BLaER1 treated with 17β-estradiol and CSF1 and Interleukin-3, amounts not matched to agents 10 nM and 100 nM (cell line): ENCODE measurements around the gene BAG2.

Experiments used
- H3K27ac ChIP-seq, 11 experiments: shearing (Covaris generic); formaldehyde crosslinking; 2 replicates each; pipeline ENCODE4 v1.8.1; 2022
- H3K27me3 ChIP-seq, 11 experiments: shearing (Covaris generic); formaldehyde crosslinking; 2 replicates each; pipeline ENCODE4 v1.8.1; 2022
- H3K36me3 ChIP-seq, 11 experiments: shearing (Covaris generic); formaldehyde crosslinking; 2 replicates each; pipeline ENCODE4 v1.8.1; 2022
- H3K4me1 ChIP-seq, 10 experiments: shearing (Covaris generic); formaldehyde crosslinking; 2 replicates each; pipeline ENCODE4 v1.8.1; 2022
- H3K4me2 ChIP-seq, 11 experiments: shearing (Covaris generic); formaldehyde crosslinking; 2 replicates each; pipeline ENCODE4 v1.8.1; 2022
- H3K4me3 ChIP-seq, 10 experiments: shearing (Covaris generic); formaldehyde crosslinking; 2 replicates each; pipeline ENCODE4 v1.8.1; 2022
- H3K9ac ChIP-seq, 11 experiments: shearing (Covaris generic); formaldehyde crosslinking; 2 replicates each; pipeline ENCODE4 v1.8.1; 2022
- H3K9me3 ChIP-seq, 11 experiments: shearing (Covaris generic); formaldehyde crosslinking; replicated peaks in 1 of 11; 2 replicates each; pipeline ENCODE4 v1.8.1; 2022
- H4K20me1 ChIP-seq, 11 experiments: shearing (Covaris generic); formaldehyde crosslinking; 2 replicates each; pipeline ENCODE4 v1.8.1; 2022
- Cebpa-rat ChIP-seq, 11 experiments: shearing (Covaris generic); IDR thresholded peaks; 2 replicates each; pipeline ENCODE4 v1.8.1; 2022

Gene BAG2

GRCh38 chr6:57172136-57173055 lies at the start of gene BAG2:
Gene BAG2 (plus strand): TSS chr6:57172326. CDS start chr6:57172698, 372 bp downstream.
- Histone ChIP-seq H3K4me3 (peak within 1 kb of the TSS; percentile 67 to 84 (median 80)), H3K4me1 (peaks cover 12 to 28% (median 21%) of the 10 kb centered on the region in 10 experiments), H3K4me2 (peak within 1 kb of the TSS; percentile 74 to 95 (median 84)), H3K9me3 (no peaks in the 10 kb centered on the region), H3K36me3 (peaks cover 0 to 30% (median 8%) of the 10 kb centered on the region in 11 experiments; a peak in 11 of 22 replicates), H3K9ac (peak within 1 kb of the TSS; percentile 80 to 91 (median 88)), H3K27ac (peak within 1 kb of the TSS; percentile 47 to 94 (median 87); a peak in 21 of 22 replicates), H3K27me3 (no peaks in the 10 kb centered on the region), H4K20me1 (peaks cover 0 to 31% (median 8%) of the 10 kb centered on the region in 11 experiments; a peak in 12 of 22 replicates)
- no peak for TF ChIP-seq Cebpa-rat (IDR thresholded peaks at IDR 0.05)

GRCh38 chr6:57123111-57123510 lies 49.0 kb upstream of the BAG2 start:
- H4K20me1 ChIP-seq: peaks cover 0 to 84% (median 0%) of the 10 kb centered on the region in 11 experiments; a peak in 7 of 22 replicates
- H3K4me3 ChIP-seq: no peak overlapping the region
- TF ChIP-seq Cebpa-rat (IDR thresholded peaks at IDR 0.05): no peak

GRCh38 chr6:57127763-57128162 lies 44.4 kb upstream of the BAG2 start:
- no peak overlapping the region for H3K27ac ChIP-seq
- H3K4me2 ChIP-seq: no peak overlapping the region
- TF ChIP-seq Cebpa-rat (IDR thresholded peaks at IDR 0.05): no peak
- peaks cover 0 to 76% (median 0%) of the 10 kb centered on the region in 11 experiments; a peak in 7 of 22 replicates for H4K20me1 ChIP-seq
- no peak overlapping the region for H3K4me3 ChIP-seq
- no peaks in the 10 kb centered on the region for H3K27me3 ChIP-seq
- peaks cover 0 to 8% (median 0%) of the 10 kb centered on the region in 10 experiments; a peak in 2 of 20 replicates for H3K4me1 ChIP-seq
- H3K9me3 ChIP-seq: peaks cover 0 to 7% (median 4%) of the 10 kb centered on the region in 11 experiments; a peak in 15 of 22 replicates
- H3K36me3 ChIP-seq: peaks cover 27 to 76% (median 45%) of the 10 kb centered on the region in 11 experiments
- H3K9ac ChIP-seq: no peak overlapping the region

More at GRCh38 chr6:57123111-57123510, 49.0 kb upstream of the BAG2 start:
- no peak overlapping the region for H3K9ac ChIP-seq
- peaks cover 28 to 75% (median 47%) of the 10 kb centered on the region in 11 experiments for H3K36me3 ChIP-seq
- peaks cover 0 to 26% (median 18%) of the 10 kb centered on the region in 11 experiments; a peak in 17 of 22 replicates for H3K9me3 ChIP-seq
- no peaks in the 10 kb centered on the region for H3K27me3 ChIP-seq
- no peak overlapping the region for H3K4me2 ChIP-seq
- H3K4me1 ChIP-seq: peaks cover 0 to 8% (median 0%) of the 10 kb centered on the region in 10 experiments; a peak in 1 of 20 replicates
- H3K27ac ChIP-seq: no peak overlapping the region

GRCh38 chr6:57130661-57131177 lies 41.4 kb upstream of the BAG2 start:
- no peak for TF ChIP-seq Cebpa-rat (IDR thresholded peaks at IDR 0.05)
- peaks cover 0 to 2% (median 0%) of the 10 kb centered on the region in 10 experiments; a peak in 2 of 20 replicates for H3K4me1 ChIP-seq
- peaks cover 0 to 54% (median 0%) of the 10 kb centered on the region in 11 experiments; a peak in 4 of 22 replicates for H4K20me1 ChIP-seq
- no peaks in the 10 kb centered on the region for H3K9me3 ChIP-seq
- H3K4me2 ChIP-seq: no peak overlapping the region
- H3K27me3 ChIP-seq: no peaks in the 10 kb centered on the region
- no peak overlapping the region for H3K27ac ChIP-seq
- no peak overlapping the region for H3K4me3 ChIP-seq
- no peak overlapping the region for H3K9ac ChIP-seq
- peaks cover 43 to 79% (median 57%) of the 10 kb centered on the region in 11 experiments for H3K36me3 ChIP-seq

- Histone ChIP-seq H3K9me3 (no peaks in the 10 kb centered on the region), H3K36me3 (peaks cover 52 to 87% (median 67%) of the 10 kb centered on the region in 11 experiments), H4K20me1 (peaks cover 0 to 22% (median 0%) of the 10 kb centered on the region in 11 experiments; a peak in 3 of 22 replicates), H3K27me3 (no peaks in the 10 kb centered on the region), H3K4me1 (no peaks in the 10 kb centered on the region; a peak in 1 of 20 replicates), H3K9ac (no peak overlapping the region), H3K4me2 (no peak overlapping the region), H3K27ac (no peak overlapping the region), H3K4me3 (no peak overlapping the region)
- no peak for TF ChIP-seq Cebpa-rat (IDR thresholded peaks at IDR 0.05)
Measured at GRCh38 chr6:57134954-57135353, 37.2 kb upstream of the BAG2 start.

GRCh38 chr6:57135885-57136284 lies 36.2 kb upstream of the BAG2 start:
- Histone ChIP-seq H3K36me3 (peaks cover 52 to 85% (median 64%) of the 10 kb centered on the region in 11 experiments), H4K20me1 (peaks cover 0 to 14% (median 0%) of the 10 kb centered on the region in 11 experiments; a peak in 3 of 22 replicates), H3K4me2 (no peak overlapping the region), H3K9me3 (no peaks in the 10 kb centered on the region), H3K4me1 (no peaks in the 10 kb centered on the region; a peak in 1 of 20 replicates), H3K27me3 (no peaks in the 10 kb centered on the region), H3K4me3 (no peak overlapping the region), H3K27ac (no peak overlapping the region), H3K9ac (no peak overlapping the region)
- no peak for TF ChIP-seq Cebpa-rat (IDR thresholded peaks at IDR 0.05)

- no peaks in the 10 kb centered on the region for H3K4me1 ChIP-seq
- no peak overlapping the region for H3K9ac ChIP-seq
- no peak for TF ChIP-seq Cebpa-rat (IDR thresholded peaks at IDR 0.05)
- peaks cover 58 to 89% (median 75%) of the 10 kb centered on the region in 11 experiments for H3K36me3 ChIP-seq
- peaks cover 0 to 6% (median 0%) of the 10 kb centered on the region in 11 experiments; a peak in 2 of 22 replicates for H4K20me1 ChIP-seq
- no peaks in the 10 kb centered on the region for H3K27me3 ChIP-seq
- no peak overlapping the region for H3K4me3 ChIP-seq
- H3K4me2 ChIP-seq: no peak overlapping the region
- H3K9me3 ChIP-seq: peaks cover 0 to 6% (median 0%) of the 10 kb centered on the region in 11 experiments; a peak in 3 of 22 replicates
- no peak overlapping the region for H3K27ac ChIP-seq
Measured at GRCh38 chr6:57137350-57137749, 34.8 kb upstream of the BAG2 start.

- no peak for TF ChIP-seq Cebpa-rat (IDR thresholded peaks at IDR 0.05)
- Histone ChIP-seq H3K4me3 (no peak overlapping the region), H3K9me3 (peaks cover 0 to 8% (median 0%) of the 10 kb centered on the region in 11 experiments; a peak in 3 of 22 replicates), H3K9ac (no peak overlapping the region), H3K4me1 (no peaks in the 10 kb centered on the region), H3K4me2 (no peak overlapping the region), H3K36me3 (peaks cover 56 to 89% (median 75%) of the 10 kb centered on the region in 11 experiments), H3K27ac (no peak overlapping the region), H4K20me1 (0 out of 22 replicates have a peak, but pooled peaks cover 0 to 4% (median 0%) of the 10 kb centered on the region in 11 experiments), H3K27me3 (no peaks in the 10 kb centered on the region)
Measured at GRCh38 chr6:57138026-57138425, 34.1 kb upstream of the BAG2 start.
